HFF-Myc (cell line): ENCODE data around the gene RBSN.

ENCODE experiments used
- DNase-seq: peaks from one replicate; pipeline ENCODE4 v3.0.0-alpha.2; 2011; ENCODE audit warnings: low read depth; ENCODE audit errors: extremely low read depth
- H3K4me3 ChIP-seq: replicated peaks from 2 replicates; pipeline ENCODE4 v1.5.1; 2011; ENCODE audit warnings: low read depth, mild to moderate bottlenecking, control low read depth, low read length
- TF ChIP-seq, protein P1 (sequence below): IDR thresholded peaks from 2 replicates; pipeline ENCODE4 v1.5.1; 2012; ENCODE audit warnings: mild to moderate bottlenecking, low read depth, low read length, control low read depth; ENCODE audit errors: missing control alignments

Gene RBSN

DNA sequence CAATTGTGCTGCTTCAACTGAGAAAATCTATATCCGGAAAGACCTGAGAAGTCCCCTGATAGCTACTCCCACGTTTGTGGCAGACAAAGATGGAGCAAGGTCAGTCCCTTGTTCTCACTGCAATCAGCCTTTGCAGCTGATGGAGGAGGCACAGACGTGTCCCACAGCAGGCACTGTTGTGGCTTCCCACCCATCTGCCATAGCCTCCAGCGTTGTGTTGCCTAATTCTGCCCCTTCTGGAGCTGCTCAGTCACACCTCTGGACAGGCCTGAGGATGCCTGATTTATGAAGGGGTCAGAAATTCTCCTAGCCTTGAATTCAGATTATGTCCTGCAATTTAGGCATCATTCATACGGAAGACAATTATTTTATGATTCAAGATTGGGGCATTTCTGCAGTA lies 75.7 kb downstream of the RBSN start:
- TF ChIP-seq, protein P1, sequence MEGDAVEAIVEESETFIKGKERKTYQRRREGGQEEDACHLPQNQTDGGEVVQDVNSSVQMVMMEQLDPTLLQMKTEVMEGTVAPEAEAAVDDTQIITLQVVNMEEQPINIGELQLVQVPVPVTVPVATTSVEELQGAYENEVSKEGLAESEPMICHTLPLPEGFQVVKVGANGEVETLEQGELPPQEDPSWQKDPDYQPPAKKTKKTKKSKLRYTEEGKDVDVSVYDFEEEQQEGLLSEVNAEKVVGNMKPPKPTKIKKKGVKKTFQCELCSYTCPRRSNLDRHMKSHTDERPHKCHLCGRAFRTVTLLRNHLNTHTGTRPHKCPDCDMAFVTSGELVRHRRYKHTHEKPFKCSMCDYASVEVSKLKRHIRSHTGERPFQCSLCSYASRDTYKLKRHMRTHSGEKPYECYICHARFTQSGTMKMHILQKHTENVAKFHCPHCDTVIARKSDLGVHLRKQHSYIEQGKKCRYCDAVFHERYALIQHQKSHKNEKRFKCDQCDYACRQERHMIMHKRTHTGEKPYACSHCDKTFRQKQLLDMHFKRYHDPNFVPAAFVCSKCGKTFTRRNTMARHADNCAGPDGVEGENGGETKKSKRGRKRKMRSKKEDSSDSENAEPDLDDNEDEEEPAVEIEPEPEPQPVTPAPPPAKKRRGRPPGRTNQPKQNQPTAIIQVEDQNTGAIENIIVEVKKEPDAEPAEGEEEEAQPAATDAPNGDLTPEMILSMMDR = no peak
- DNase-seq = no peak
- H3K4me3 ChIP-seq = no peak overlapping the region
